Measurements from ENCODE around the gene GALR2. TPM values are rescaled to one million over a fixed set of nuclear protein-coding genes. Genes with fewer than 3 reads are reported as not detected.

Gene GALR2
- total and polyA plus RNA-seq, 9 of the 15 experiments (the other 6 are each of a cell fraction or from before 2014, with no cell fraction given) = 0.34 TPM; not detected in 8

- TF ChIP-seq ZSCAN29 (IDR thresholded peaks at IDR 0.05) = no peak
- peak; percentile 63; the same call in 1 of the 2 replicates for TF ChIP-seq MBD2 (IDR thresholded peaks at IDR 0.05; ENCODE audit: borderline replicate concordance, low read depth)
- TF ChIP-seq ETS1 (conservative IDR thresholded peaks at IDR 0.05; ENCODE audit: control insufficient read depth, low read depth, low read length) = peak; percentile 7; the same call in 1 of the 2 replicates
- TF ChIP-seq HMGN3 (IDR thresholded peaks at IDR 0.05; ENCODE audit: borderline replicate concordance, extremely low read depth, insufficient read length, low read depth, low read length) = peak; percentile 87
- 0 out of 2 replicates have a peak, but pooled peaks have one; percentile 36 for TF ChIP-seq ZBTB49 (CRISPR knock-in tag; IDR thresholded peaks at IDR 0.05; ENCODE audit: borderline replicate concordance)
- no peak for TF ChIP-seq ZNF217 (CRISPR knock-in tag; IDR thresholded peaks at IDR 0.05)
- peak; percentile 61 for TF ChIP-seq NFIC (IDR thresholded peaks at IDR 0.05)
- no peak for TF ChIP-seq ASH1L (IDR thresholded peaks at IDR 0.05; ENCODE audit: borderline replicate concordance, low read depth, partially characterized antibody)
- TF ChIP-seq ZBTB33 (CRISPR knock-in tag; IDR thresholded peaks at IDR 0.05) = peak; percentile 35
- TF ChIP-seq BDP1 (IDR thresholded peaks at IDR 0.05; ENCODE audit: insufficient read depth, insufficient read length) = no peak
- peak; percentile 83 for TF ChIP-seq PHF20 (IDR thresholded peaks at IDR 0.05; ENCODE audit: partially characterized antibody)
- no peak for TF ChIP-seq ZNF212 (CRISPR knock-in tag; IDR thresholded peaks at IDR 0.05)
- no peak for TF ChIP-seq RFX1 (IDR thresholded peaks at IDR 0.05)
- no peak for TF ChIP-seq ZNF398 (CRISPR knock-in tag; IDR thresholded peaks at IDR 0.05)
- TF ChIP-seq SMAD3 (CRISPR knock-in tag; conservative IDR thresholded peaks at IDR 0.05) = 0 out of 2 replicates have a peak, but pooled peaks have one; percentile 27
- TF ChIP-seq ZNF146 (CRISPR knock-in tag; IDR thresholded peaks at IDR 0.05; ENCODE audit: unreplicated experiment) = no peak
- no peak for TF ChIP-seq ZC3H4 (CRISPR knock-in tag; IDR thresholded peaks at IDR 0.05; ENCODE audit: borderline replicate concordance)
- TF ChIP-seq CXXC5 (CRISPR knock-in tag; IDR thresholded peaks at IDR 0.05) = peak; percentile 59
- no peak for TF ChIP-seq ESRRB (CRISPR knock-in tag; IDR thresholded peaks at IDR 0.05; ENCODE audit: borderline replicate concordance)
Observed at GRCh38 chr17:76072148-76072858, 2.3 kb upstream of the GALR2 start, which contains the start of gene SRP68 (continued).

Measured in K562 (cell line).